ENCODE data around the gene CRELD1. TPM values are rescaled to one million over a fixed set of nuclear protein-coding genes. Genes with fewer than 3 reads are reported as not detected.

Gene CRELD1
- total RNA-seq, 1 donor from 2014 or later, result 25.3 TPM

DNA sequence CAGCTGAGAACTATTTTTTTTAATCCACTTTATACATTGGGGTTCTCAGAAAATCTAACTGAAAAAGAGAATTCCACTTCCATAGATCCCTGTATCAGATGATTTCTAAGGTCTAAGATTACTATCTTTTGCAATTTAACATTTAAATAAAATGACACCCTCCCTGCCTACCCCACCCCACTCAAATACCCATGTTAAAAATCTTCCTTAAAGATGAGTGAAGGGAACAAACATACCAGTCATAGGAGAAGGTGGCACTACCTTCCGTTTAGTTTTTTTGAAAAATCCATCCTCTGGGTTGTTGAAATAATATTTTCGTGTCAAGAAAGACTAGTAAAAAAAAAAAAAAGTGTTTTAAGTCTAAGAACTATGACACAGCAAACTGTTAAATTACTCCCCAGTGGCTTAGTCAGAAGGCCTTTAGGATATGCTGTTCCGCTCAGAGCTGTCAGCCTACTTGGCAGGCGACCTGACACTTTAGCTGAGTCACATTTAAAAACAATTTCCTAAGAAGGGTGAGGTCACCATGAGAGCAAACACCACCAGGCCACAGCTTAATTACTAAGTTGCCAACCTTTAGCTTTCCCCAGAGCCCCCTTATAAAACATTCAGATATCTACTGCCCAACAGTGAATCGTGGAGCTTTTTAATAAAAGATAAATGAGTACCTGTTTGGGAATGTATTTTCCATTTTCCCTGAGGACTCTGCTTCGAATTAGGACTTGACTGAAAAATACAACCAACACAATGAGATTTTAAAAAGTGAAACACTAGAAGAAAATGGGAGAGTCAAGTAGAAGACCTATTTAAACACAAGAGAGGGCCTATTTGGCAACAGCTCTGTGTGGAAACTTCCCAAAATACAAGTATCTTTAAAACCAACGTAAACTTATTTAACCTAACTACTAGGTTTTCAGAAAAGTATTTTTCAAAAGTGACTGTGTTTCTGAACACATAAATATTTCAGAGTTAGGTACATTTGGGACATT lies 43.4 kb downstream of the CRELD1 start:
- Mint-ChIP-seq H3K4me1 (ENCODE audit: unreplicated experiment) (peaks cover 27% of the 10 kb centered on the region), H3K4me3 (ENCODE audit: unreplicated experiment) (peak overlapping the region; percentile 55), H3K27ac (ENCODE audit: unreplicated experiment) (peak overlapping the region; percentile 96), H3K27me3 (ENCODE audit: unreplicated experiment) (no peaks in the 10 kb centered on the region), H3K9me3 (ENCODE audit: unreplicated experiment) (no peaks in the 10 kb centered on the region), H3K36me3 (ENCODE audit: unreplicated experiment) (peaks cover 23% of the 10 kb centered on the region)
- DNase-seq (ENCODE audit: extremely low spot score, unreplicated experiment), result no peak
- TF ChIP-seq, protein P1, sequence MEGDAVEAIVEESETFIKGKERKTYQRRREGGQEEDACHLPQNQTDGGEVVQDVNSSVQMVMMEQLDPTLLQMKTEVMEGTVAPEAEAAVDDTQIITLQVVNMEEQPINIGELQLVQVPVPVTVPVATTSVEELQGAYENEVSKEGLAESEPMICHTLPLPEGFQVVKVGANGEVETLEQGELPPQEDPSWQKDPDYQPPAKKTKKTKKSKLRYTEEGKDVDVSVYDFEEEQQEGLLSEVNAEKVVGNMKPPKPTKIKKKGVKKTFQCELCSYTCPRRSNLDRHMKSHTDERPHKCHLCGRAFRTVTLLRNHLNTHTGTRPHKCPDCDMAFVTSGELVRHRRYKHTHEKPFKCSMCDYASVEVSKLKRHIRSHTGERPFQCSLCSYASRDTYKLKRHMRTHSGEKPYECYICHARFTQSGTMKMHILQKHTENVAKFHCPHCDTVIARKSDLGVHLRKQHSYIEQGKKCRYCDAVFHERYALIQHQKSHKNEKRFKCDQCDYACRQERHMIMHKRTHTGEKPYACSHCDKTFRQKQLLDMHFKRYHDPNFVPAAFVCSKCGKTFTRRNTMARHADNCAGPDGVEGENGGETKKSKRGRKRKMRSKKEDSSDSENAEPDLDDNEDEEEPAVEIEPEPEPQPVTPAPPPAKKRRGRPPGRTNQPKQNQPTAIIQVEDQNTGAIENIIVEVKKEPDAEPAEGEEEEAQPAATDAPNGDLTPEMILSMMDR (IDR thresholded peaks at IDR 0.05), result no peak

DNA sequence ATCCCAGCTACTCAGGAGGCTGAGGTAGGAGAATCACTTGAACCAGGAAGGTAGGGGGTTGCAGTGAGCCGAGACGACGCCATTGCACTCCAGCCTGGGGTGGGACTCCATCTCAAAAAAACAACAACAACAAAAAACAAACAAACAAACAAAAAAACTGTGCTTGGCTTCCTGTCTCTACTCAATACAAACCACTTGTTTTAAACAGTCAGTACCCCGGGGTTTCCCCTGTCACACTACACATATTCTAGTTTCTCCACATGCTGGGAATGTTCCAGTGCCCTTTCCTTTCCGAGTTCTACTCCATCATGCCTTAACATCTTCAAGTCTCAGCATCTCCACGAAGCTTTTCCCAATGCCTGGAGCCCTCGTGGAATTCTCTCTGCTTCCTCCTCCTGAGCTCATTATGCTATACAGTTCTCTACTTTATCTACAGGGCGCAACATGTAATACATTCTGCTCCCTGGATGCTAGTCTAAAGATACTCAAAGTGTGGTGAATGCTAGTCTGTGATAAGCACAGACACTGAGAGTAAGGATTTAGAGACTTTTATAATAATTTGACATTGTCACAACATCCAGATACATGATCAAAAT lies 45.2 kb downstream of the CRELD1 start:
- H3K4me1 Mint-ChIP-seq (ENCODE audit: unreplicated experiment), result peaks cover 27% of the 10 kb centered on the region
- no peak for DNase-seq (ENCODE audit: extremely low spot score, unreplicated experiment)
- no peaks in the 10 kb centered on the region for H3K9me3 Mint-ChIP-seq (ENCODE audit: unreplicated experiment)
- peak overlapping the region; percentile 29 for H3K27ac Mint-ChIP-seq (ENCODE audit: unreplicated experiment)
- no peak overlapping the region for H3K4me3 Mint-ChIP-seq (ENCODE audit: unreplicated experiment)
- TF ChIP-seq, protein P1 (IDR thresholded peaks at IDR 0.05), result no peak
- H3K36me3 Mint-ChIP-seq (ENCODE audit: unreplicated experiment), result peaks cover 16% of the 10 kb centered on the region
- no peaks in the 10 kb centered on the region for H3K27me3 Mint-ChIP-seq (ENCODE audit: unreplicated experiment)

GRCh38 chr3:9980251-9980650 lies 46.6 kb downstream of the CRELD1 start:
- H3K9me3 Mint-ChIP-seq (ENCODE audit: unreplicated experiment), result no peaks in the 10 kb centered on the region

GRCh38 chr3:9986230-9986725 lies 52.6 kb downstream of the CRELD1 start:
- no peak for DNase-seq (ENCODE audit: extremely low spot score, unreplicated experiment)
- H3K4me1 Mint-ChIP-seq (ENCODE audit: unreplicated experiment), result peaks cover 15% of the 10 kb centered on the region
- H3K9me3 Mint-ChIP-seq (ENCODE audit: unreplicated experiment), result no peaks in the 10 kb centered on the region
- H3K4me3 Mint-ChIP-seq (ENCODE audit: unreplicated experiment), result peak overlapping the region; percentile 91
- no peaks in the 10 kb centered on the region for H3K36me3 Mint-ChIP-seq (ENCODE audit: unreplicated experiment)
- TF ChIP-seq, protein P1 (IDR thresholded peaks at IDR 0.05), result no peak
- peak overlapping the region; percentile 89 for H3K27ac Mint-ChIP-seq (ENCODE audit: unreplicated experiment)
- no peaks in the 10 kb centered on the region for H3K27me3 Mint-ChIP-seq (ENCODE audit: unreplicated experiment)

More at GRCh38 chr3:9980251-9980650, 46.6 kb downstream of the CRELD1 start:
- Mint-ChIP-seq H3K4me3 (ENCODE audit: unreplicated experiment) (no peak overlapping the region), H3K27ac (ENCODE audit: unreplicated experiment) (no peak overlapping the region), H3K27me3 (ENCODE audit: unreplicated experiment) (no peaks in the 10 kb centered on the region), H3K36me3 (ENCODE audit: unreplicated experiment) (peaks cover 11% of the 10 kb centered on the region), H3K4me1 (ENCODE audit: unreplicated experiment) (peaks cover 27% of the 10 kb centered on the region)
- TF ChIP-seq, protein P1 (IDR thresholded peaks at IDR 0.05), result no peak
- DNase-seq (ENCODE audit: extremely low spot score, unreplicated experiment), result no peak

Data from osteocyte (in vitro differentiated cells).